ENCODE data around the gene NRXN3.

DNA sequence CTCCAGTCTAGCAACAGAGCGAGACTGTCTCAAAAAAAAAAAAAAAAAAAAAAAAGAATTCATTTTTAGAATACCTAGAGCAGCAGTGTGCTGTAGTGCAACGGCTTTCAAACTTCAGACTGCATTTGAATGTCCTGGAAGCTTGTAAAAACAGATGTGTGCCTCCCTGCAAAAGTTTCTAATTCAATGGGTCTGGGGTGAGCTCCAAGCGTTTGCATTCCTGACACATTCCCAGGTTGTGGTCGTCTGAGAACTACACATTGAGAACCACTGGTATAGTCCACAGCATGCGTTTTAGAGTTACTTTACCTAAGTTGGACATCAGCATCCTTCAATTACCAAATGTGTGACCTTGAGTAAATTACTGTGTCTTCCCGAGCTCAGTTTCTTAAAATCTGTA, 816.8 kb downstream of the NRXN3 start:
- no peak for TF ChIP-seq CTCF (conservative IDR thresholded peaks at IDR 0.05; ENCODE audit: low read length)
- TF ChIP-seq EZH2phosphoT487 (IDR thresholded peaks at IDR 0.05; ENCODE audit: borderline replicate concordance, low read depth, low read length), result no peak
